ENCODE measurements around the gene LACRT. TPM values are rescaled to one million over a fixed set of nuclear protein-coding genes. Genes with fewer than 3 reads are reported as not detected.

Gene LACRT
- total RNA-seq, 1 donor from 2014 or later = not detected

- peak; percentile 96 for ATAC-seq
- peak; percentile 73 for DNase-seq (ENCODE audit: low spot score)
Observed at GRCh38 chr12:54603173-54603814, 31.4 kb downstream of the LACRT start.

GRCh38 chr12:54602661-54603060 is 32.0 kb downstream of the LACRT start:
- DNase-seq (ENCODE audit: low spot score) = peak; percentile 5
- ATAC-seq = no peak

GRCh38 chr12:54601841-54602240 is 32.9 kb downstream of the LACRT start:
- peak; percentile 7 for DNase-seq (ENCODE audit: low spot score)
- no peak for ATAC-seq

- no peak for DNase-seq (ENCODE audit: low spot score)
Observed at GRCh38 chr12:54598970-54599369, 35.7 kb downstream of the LACRT start.

DNA sequence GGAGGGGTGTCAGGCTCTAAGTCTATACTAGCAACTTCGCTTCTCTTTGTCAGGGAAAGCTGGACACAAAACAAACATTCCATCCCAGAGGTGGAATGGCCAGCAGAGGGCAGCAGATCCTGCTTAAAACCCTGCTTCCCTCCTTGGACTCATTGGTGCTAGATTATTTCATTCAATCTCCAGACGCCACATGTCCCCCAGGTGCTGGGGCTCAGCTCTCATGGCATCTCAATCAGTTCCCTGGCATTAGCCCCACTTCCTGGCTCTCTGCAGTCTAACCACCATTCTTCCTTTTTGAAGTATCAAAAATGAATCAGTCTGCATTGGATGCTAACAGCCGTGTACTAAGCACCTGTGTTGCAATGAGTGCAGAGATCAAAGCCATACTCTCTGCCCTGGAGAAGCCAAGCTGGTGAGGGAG is 38.2 kb downstream of the LACRT start:
- DNase-seq (ENCODE audit: low spot score) = peak; percentile 66
- ATAC-seq = peak; percentile 94

More at GRCh38 chr12:54598970-54599369, 35.7 kb downstream of the LACRT start:
- no peak for ATAC-seq

GRCh38 chr12:54595471-54595870 is 39.2 kb downstream of the LACRT start:
- no peak for DNase-seq (ENCODE audit: low spot score)
- ATAC-seq = no peak

GRCh38 chr12:54593725-54594124 is 41.0 kb downstream of the LACRT start:
- ATAC-seq (no peak), DNase-seq (ENCODE audit: low spot score) (no peak)

DNA sequence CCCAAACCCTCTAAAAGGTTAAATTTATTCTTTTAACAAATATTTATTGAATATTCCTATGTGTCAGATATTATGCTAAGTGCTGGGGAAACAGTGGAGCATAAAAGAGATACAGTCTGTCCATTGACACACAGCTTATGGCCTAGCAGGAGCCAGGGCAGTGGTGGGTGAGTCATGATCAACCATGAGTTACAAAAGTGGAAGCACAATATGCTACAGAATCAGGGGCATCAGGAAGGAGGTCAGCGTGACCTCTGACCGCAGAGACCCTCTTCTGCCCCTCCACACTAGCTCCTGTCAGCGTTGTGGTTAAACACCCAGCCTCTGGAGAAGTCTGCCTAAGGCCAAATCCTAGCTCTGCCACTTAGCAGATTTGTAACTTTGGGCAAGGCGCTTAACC is 41.6 kb downstream of the LACRT start:
- no peak for ATAC-seq
- no peak for DNase-seq (ENCODE audit: low spot score)

DNA sequence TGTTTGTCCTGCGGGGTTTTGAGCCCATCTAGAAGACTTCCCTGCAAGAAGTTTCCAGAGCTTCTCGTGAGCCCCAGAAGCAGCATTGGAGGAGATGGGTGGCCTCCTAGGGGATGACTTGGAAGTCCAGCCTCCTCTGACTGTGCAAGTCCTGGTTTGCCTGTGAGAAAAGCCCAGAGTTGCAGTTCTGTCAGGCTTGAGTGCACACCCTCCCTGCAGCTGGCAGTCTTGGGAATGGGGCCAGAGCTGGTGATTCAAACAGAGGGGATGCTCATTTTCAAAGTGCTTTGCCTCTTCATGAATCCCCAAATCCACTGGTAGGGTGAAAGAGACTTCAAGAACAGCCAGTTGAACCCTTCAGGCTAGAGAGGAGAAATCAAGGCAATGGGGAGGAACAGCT is 42.4 kb downstream of the LACRT start:
- DNase-seq (ENCODE audit: low spot score) = no peak
- ATAC-seq = no peak

GRCh38 chr12:54590978-54591591 is 43.6 kb downstream of the LACRT start:
- no peak for ATAC-seq
- no peak for DNase-seq (ENCODE audit: low spot score)

DNA sequence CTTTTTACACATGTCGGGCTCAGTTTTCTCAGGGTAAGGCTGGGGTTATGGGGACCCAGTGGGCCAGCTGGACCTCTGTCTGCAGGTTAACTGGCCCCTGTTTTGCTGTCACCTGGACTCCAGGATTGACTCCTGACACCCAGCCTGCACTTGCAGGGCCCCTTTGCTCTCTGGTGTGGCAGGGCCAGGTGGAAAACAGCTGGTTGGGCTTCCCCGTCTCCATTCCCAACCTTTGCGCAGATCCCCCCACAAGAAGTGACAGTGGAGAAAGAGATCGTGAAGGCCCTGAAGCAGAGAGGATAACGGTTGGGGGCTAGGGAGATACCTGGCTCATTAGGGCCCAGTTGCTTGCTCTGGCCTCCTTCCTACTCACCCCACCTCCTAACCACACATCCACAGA is 44.7 kb downstream of the LACRT start:
- no peak for DNase-seq (ENCODE audit: low spot score)
- no peak for ATAC-seq

DNA sequence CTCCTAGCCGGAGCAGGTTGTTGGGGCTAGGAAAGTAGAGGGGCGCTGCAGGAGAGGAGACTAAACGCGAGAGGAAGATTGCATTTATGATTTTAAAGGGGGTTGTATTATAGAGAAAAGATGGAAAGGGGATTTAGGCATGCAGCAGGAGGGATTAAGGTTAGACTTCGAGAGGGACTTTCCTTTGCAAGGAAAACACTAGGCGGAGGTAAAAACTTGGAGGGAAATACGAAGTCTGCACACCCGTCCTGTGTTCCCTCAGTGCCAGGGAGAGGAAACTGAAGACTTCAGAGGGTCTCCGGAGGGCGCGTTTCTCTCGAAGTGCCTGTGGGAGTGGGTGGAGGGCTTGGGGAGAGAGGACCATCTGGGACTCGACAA is 45.8 kb downstream of the LACRT start:
- ATAC-seq (no peak), DNase-seq (ENCODE audit: low spot score) (no peak)

DNA sequence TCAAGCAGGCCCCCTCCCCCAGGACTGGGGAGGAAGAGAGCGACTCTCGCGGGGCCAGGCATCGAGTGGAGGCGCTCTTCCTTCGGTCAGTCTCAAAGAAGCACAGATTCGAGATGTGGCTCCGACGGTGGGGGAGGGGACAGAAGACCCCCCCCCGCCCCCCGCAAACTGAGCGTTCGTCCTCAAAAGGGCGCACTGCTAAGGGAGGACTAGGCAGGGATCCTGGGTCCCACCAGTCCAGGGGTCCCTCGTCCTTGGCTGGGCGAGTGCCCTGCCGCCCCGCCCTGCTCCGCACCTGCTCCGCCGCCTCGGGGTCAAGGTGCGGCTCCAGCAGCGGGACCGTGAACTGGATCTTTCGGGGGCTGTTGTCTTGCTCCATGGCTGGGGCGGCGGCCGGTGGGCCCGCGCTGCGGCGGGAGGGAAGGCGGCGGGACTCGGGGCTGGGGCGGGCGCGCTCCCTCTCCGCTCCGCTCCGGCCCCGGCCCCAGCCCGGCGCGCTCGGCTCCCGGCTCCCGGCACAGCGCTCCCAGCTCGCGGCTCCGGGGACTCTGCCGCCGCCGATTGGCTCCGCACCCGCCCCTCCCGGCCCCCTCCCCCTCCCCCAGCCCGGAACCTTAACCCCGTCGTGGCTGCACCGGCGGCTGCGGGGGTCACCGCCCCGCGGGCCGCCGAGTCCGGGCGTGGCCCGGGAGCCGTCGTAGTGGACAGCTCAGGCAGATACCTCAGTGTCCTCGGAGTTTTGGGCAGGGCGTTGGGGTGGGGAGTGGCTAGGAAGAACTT is 46.4 kb downstream of the LACRT start, which contains the start of gene PPP1R1A:
Gene PPP1R1A (minus strand): TSS at position 550 of the 780 bp plus-strand sequence. CDS start 171 bp downstream, at position 379.
- ATAC-seq = peak; percentile 65
- peak; percentile 57 for DNase-seq (ENCODE audit: low spot score)

DNA sequence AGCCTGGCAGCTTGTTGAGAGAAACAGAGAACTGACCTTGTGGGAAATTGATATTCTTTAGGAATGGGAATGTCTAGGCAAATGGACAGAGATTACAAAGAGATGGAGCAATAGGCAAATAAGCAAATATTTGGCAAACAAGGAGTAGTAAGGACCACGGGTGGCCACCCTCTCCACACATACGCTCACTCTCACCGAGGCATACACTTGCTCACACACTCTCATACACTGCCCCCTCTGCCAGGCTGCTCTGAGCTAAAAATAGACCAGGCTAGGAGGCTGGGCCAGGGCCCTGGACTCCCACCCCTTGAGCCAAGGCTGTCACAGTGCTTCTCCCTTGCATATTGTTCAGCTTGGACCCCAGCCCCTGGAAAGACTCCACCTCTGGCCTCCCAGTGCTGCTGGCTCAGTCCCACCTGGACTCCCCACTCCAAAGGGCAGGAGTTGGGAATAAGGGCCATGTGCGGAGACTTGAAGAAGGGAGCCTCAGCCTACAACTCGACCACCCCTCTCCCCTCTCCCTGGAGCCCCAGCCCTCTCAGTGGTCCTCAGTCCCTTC is 47.3 kb downstream of the LACRT start:
- DNase-seq (ENCODE audit: low spot score) (peak; percentile 92), ATAC-seq (peak; percentile 90)

GRCh38 chr12:54586620-54587019 is 48.1 kb downstream of the LACRT start:
- DNase-seq (ENCODE audit: low spot score) (no peak), ATAC-seq (no peak)

- ATAC-seq = no peak
- no peak for DNase-seq (ENCODE audit: low spot score)
Observed at GRCh38 chr12:54585243-54585642, 49.5 kb downstream of the LACRT start.

GRCh38 chr12:54584128-54584527 is 50.6 kb downstream of the LACRT start:
- DNase-seq (ENCODE audit: low spot score) (no peak), ATAC-seq (no peak)

DNA sequence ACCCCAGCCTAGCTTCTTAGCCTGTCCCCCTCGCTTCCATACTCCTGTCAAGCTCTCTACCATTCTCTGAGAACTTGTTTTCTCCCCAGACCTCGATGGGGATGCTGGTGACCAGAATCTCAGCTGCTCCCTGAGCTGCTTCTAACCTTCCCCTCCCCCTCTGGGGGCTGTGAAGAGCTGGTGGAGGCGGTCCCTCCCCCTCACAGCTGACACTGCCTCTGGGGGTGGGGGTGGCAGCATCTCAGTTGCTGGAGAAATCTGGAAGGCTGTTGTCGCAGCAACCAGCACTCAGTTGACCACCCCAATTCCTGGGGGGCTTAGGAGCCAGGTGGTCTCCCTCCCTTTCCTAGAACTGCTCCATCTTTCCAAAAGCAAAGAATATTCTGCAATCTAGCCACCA is 51.0 kb downstream of the LACRT start:
- DNase-seq (ENCODE audit: low spot score) (no peak), ATAC-seq (no peak)

- DNase-seq (ENCODE audit: low spot score) (no peak), ATAC-seq (no peak)
Observed at GRCh38 chr12:54581412-54581811, 53.3 kb downstream of the LACRT start.

Measured in left lobe of liver (tissue), 2 donors.